Left lung (tissue), 10 donors: ENCODE results near the gene OLIG2. TPM values are rescaled to one million over a fixed set of nuclear protein-coding genes. Genes with fewer than 3 reads are reported as not detected.

Experiments
- ATAC-seq: fragments of 200-7000 bp; cut with Tn5 transposase; one replicate; pipeline ENCODE4 v1.9.1; 2020; ENCODE audit warnings: moderate library complexity
- DNase-seq, 4 donors: peaks; one replicate each; pipeline ENCODE4 v3.0.0-alpha.2; 2013 to 2020
- H3K27ac ChIP-seq, 2 donors: fragments of 200-600 bp; sonication (generic) in 1 of 2; one replicate each; pipeline versions ENCODE4 v1.5.0 to v1.8.0; 2020 to 2021
- H3K27me3 ChIP-seq, 2 donors: fragments of 200-600 bp; sonication (generic) in 1 of 2; one replicate each; pipeline versions ENCODE4 v1.5.0 to v1.8.0; 2020 to 2021
- H3K36me3 ChIP-seq, 2 donors: fragments of 200-600 bp; sonication (generic) in 1 of 2; one replicate each; pipeline versions ENCODE4 v1.5.0 to v1.8.0; 2020 to 2021
- H3K4me1 ChIP-seq, 2 donors: fragments of 200-600 bp; one replicate each; pipeline ENCODE4 v1.8.0; 2021
- H3K4me3 ChIP-seq, 2 donors: fragments of 200-600 bp; sonication (generic) in 1 of 2; one replicate each; pipeline versions ENCODE4 v1.5.0 to v1.8.0; 2020 to 2021; ENCODE audit warnings: mild to moderate bottlenecking in 1 of 2
- H3K9me3 ChIP-seq, 2 donors: fragments of 200-600 bp; sonication (generic) in 1 of 2; one replicate each; pipeline versions ENCODE4 v1.5.0 to v1.8.0; 2020 to 2021
- CTCF ChIP-seq, 2 donors: fragments of 200-600 bp; sonication (generic) in 1 of 2; IDR thresholded peaks; one replicate each; pipeline versions ENCODE4 v1.5.0 to v1.8.0; 2021; ENCODE audit warnings: antibody characterized with exemption in 2 of 2
- intact Hi-C, 2 donors: fragments of 100-400 bp; cut with DNase I; formaldehyde crosslinking; loops; one replicate each; pipeline versions ENCODE4 v1.11.2 to v1.14.2; 2022
- polyA plus RNA-seq, 6 donors: library from polyadenylated mRNA; unstranded; fragments of 120-200 nt; gene quantifications; one replicate each; pipeline ENCODE4 v1.2.1, GENCODE V29; 2013; ENCODE audit not compliant: insufficient read length in 6 of 6
- total RNA-seq, 2 donors: library from RNA; stranded (reverse); fragmentation: NEBNext Ultra II Directional; extraction: Animal tissue kit (Norgen Biotek cat#: 25700); gene quantifications; one replicate each; pipeline ENCODE4 v1.2.1, GENCODE V29; 2021
- donor health status: DM: no; HTN: yes; CAD: no.
- donor health status: DM: no; HTN: no; CAD: no.

Gene OLIG2
- total and polyA plus RNA-seq, 8 donors: 0.23 to 0.47 TPM; not detected in 6

GRCh38 chr21:32979598-32980268, 46.0 kb upstream of the OLIG2 start:
- Histone ChIP-seq H3K9me3 (no peaks in the 10 kb centered on the region), H3K4me3 (no peak overlapping the region), H3K4me1 (no peaks in the 10 kb centered on the region), H3K36me3 (no peaks in the 10 kb centered on the region), H3K27ac (no peak overlapping the region), H3K27me3 (peaks cover 0 to 26% of the 10 kb centered on the region in 2 donors)
- TF ChIP-seq CTCF (IDR thresholded peaks at IDR 0.05): no peak
- no peak for DNase-seq
- ATAC-seq: no peak
- intact Hi-C loops: no loop called here

- no peak overlapping the region for H3K4me3 ChIP-seq
- no peaks in the 10 kb centered on the region for H3K9me3 ChIP-seq
- no peaks in the 10 kb centered on the region for H3K4me1 ChIP-seq
- no peak overlapping the region for H3K27ac ChIP-seq
- no peaks in the 10 kb centered on the region for H3K36me3 ChIP-seq
- intact Hi-C loops: no loop called here
- H3K27me3 ChIP-seq: peaks cover 0 to 26% of the 10 kb centered on the region in 2 donors
- DNase-seq (no peak), ATAC-seq (no peak)
- TF ChIP-seq CTCF (IDR thresholded peaks at IDR 0.05): no peak
Observed at GRCh38 chr21:32981096-32981495, 44.6 kb upstream of the OLIG2 start.

- H3K36me3 ChIP-seq: no peaks in the 10 kb centered on the region
- no peak for ATAC-seq
- H3K27me3 ChIP-seq: peaks cover 4 to 38% of the 10 kb centered on the region in 2 donors
- H3K9me3 ChIP-seq: no peaks in the 10 kb centered on the region
- H3K4me3 ChIP-seq: no peak overlapping the region
- no peak for DNase-seq
- no peak for TF ChIP-seq CTCF (IDR thresholded peaks at IDR 0.05)
- intact Hi-C loops: loop anchor here in 1 of 2 donors (10.0 kb wide), 1 partner anchor 204 kb away; no protein-coding TSS in a partner anchor
- H3K4me1 ChIP-seq: no peaks in the 10 kb centered on the region
- H3K27ac ChIP-seq: no peak overlapping the region
Observed at GRCh38 chr21:32990666-32991065, 35.1 kb upstream of the OLIG2 start.

- H3K4me3 ChIP-seq: no peak overlapping the region
- no peak overlapping the region for H3K27ac ChIP-seq
- H3K27me3 ChIP-seq: peaks cover 4 to 38% of the 10 kb centered on the region in 2 donors
- H3K4me1 ChIP-seq: no peaks in the 10 kb centered on the region
- ATAC-seq: no peak
- H3K9me3 ChIP-seq: no peaks in the 10 kb centered on the region
- H3K36me3 ChIP-seq: no peaks in the 10 kb centered on the region
- TF ChIP-seq CTCF (IDR thresholded peaks at IDR 0.05): no peak
- no peak for DNase-seq
- intact Hi-C loops: loop anchor here in 1 of 2 donors (10.0 kb wide), 1 partner anchor 203 kb away; no protein-coding TSS in a partner anchor
Observed at GRCh38 chr21:32991361-32991760, 34.4 kb upstream of the OLIG2 start.

- intact Hi-C loops: loop anchor here in 1 of 2 donors (10.0 kb wide), 1 partner anchor 201 kb away; no protein-coding TSS in a partner anchor
- no peaks in the 10 kb centered on the region for H3K4me1 ChIP-seq
- H3K4me3 ChIP-seq: no peak overlapping the region
- TF ChIP-seq CTCF (IDR thresholded peaks at IDR 0.05): no peak
- no peaks in the 10 kb centered on the region for H3K36me3 ChIP-seq
- no peak overlapping the region for H3K27ac ChIP-seq
- no peaks in the 10 kb centered on the region for H3K9me3 ChIP-seq
- no peak for DNase-seq
- H3K27me3 ChIP-seq: peaks cover 4 to 34% of the 10 kb centered on the region in 2 donors
- ATAC-seq: no peak
Observed at GRCh38 chr21:32993894-32994293, 31.8 kb upstream of the OLIG2 start.
